ENCODE results near the gene SGF29.
A peak's percentile ranks its signal among the peaks of the same experiment; 100 is the strongest.
"Not testable (repeated sequence)": the region's sequence is repeated elsewhere in the genome, so short reads cannot be mapped to it uniquely, and the experiment has no call there.

Gene SGF29

GRCh38 chr16:28613912-28614311, 60.2 kb downstream of the SGF29 start:
- DNase-seq = not testable (repeated sequence)

GRCh38 chr16:28614561-28614960, 60.8 kb downstream of the SGF29 start:
- DNase-seq = not testable (repeated sequence)

DNA sequence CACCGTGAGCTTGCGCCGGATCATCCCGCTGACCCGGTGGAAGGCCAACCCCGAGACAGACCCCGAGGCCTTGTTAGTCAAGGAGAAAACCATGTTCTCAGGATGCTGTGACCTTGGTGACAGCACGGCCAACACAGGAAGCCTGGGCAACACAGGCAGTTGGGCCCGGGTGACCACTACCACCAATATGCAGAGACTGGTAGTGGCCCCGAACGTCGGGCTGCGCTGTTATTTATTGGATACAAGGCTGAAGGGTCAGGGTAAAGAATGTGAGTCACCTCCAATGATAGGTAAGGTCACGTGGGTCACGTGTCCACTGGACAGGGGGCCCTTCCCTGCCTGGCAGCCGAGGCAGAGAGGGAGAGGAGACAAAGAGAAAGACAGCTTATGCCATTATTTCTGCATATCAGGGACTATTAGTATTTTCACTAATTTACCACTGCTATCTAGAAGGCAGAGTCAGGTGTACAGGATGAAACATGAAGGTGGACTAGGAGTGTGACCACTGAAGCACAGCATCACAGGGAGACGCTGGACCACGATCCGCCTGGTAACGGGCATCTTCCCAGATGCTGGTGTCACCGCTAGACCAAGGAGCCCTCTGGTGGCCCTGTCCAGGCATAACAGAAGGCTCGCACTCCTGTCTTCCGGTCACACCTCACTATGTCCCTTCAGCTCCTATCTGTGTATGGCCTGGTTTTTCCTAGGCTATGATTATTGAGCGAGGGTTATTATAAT, 61.9 kb downstream of the SGF29 start:
- DNase-seq = not testable (repeated sequence)

DNA sequence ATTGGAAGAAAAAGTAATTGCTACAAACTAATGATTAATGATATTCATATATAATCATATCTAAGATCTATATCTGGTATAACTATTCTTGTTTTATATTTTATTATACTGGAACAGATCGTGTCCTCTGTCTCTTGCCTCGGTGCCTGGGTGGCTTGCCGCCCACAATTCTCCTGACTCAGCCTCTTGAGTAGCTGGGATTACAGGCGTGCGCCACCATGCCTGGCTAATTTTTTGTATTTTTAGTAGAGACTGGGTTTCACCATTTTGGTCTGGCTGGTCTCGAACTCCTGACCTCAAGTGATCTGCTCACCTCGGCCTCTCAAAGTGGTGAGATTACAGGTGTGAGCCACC, 62.5 kb downstream of the SGF29 start:
- DNase-seq = not testable (repeated sequence)

DNA sequence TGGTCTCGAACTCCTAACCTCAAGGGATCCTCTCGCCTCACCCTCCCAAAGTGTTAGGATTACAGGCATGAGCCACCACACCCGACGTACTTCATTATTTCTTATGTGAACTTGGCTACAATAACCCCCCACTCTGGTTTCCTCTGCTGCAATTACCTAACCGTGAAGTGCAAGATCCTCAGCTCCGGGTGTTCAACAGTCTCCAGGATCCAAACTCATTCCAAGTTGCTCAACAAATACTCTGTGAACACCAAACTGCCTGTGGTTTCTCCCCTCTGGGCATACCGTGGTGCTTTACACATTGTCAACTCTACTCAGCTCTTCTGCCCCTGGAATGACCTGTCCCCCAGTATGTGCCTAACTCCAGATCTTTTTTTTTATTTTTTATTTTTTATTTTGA, 62.9 kb downstream of the SGF29 start:
- no peak for DNase-seq

DNA sequence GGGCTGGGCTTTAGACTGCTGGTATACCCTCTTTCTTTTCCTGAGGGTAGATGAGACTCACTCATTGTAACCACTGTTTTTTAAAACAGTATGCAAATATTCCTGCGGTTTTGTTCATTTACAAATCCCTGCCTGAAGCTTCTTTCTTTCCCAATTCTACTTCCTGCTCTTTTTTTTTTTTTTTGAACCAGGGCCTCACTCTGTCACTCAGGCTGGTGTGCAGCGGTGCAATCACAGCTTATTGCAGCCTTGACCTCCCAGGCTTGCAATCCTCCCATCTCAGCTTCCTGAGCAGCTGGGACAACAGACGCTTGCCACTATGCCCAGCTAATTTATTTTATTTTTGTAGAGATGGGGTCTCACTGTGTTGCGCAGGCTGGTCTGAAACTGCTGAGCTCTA, 64.2 kb downstream of the SGF29 start:
- no peak for DNase-seq

- not testable (repeated sequence) for DNase-seq
These were observed 66.6 kb downstream of the SGF29 start for GRCh38 chr16:28620316-28620715.

DNA sequence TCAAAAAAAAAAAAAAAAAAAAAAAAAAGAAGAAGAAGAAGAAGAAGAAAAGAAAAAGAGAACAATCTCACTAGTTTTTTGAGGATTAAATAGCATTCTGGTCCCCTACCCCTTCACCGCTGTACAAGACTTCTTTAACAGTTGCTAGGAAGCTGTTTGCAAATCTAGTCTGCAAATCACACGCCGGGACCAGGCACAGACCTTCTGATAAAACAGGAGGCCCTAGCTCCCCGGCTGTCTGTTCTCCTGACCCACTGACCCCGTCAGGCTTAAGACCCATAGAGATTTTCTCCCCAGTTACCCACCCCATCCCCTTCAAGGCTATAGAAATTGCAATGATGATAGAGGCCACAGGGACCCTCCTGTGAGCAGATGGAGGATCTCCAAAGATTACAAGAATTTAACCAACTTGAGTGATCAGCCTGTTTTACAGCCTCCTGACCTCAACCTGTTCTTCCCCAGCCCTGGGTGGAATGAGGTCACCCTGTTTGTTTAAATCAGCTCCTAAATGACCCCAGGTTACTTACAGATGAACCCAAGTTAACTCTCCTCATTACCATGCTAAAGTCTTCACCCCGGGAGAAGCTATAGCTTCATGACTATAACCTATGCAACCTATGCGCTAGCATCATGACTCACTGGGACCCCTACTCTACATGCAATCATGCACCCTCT, 67.9 kb downstream of the SGF29 start:
- no peak for DNase-seq

- DNase-seq = not testable (repeated sequence)
These were observed 68.9 kb downstream of the SGF29 start for GRCh38 chr16:28622532-28623171.

DNA sequence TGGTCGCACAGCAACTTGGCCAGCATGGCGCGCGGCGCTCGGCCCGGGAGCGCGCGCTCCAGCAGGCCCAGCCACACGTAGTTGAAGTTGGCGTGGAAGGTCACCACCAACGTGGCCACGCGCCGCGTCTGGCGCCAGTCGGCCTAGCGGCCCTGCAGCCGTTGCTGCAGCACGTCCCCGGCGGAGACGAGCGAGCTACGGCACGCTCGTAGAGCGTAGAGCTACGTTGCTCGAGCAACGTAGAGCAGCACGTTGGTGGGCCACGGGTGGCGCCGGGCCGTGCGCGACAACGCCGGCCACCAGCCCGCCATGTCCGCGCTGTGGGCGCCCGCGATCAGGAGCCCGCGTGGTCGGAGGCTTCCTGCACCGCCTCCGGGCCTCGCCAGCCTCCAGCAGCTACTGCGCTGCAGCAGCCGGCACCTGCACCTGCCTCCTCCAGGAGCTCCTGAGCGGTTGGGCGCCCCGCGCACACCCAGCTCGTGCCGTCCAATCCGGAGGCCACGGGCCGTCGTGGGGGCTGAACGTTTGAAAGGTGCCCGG, 69.5 kb downstream of the SGF29 start:
- DNase-seq = peak; percentile 85

- DNase-seq = not testable (repeated sequence)
These were observed 77.2 kb downstream of the SGF29 start for GRCh38 chr16:28630905-28631304.

DNA sequence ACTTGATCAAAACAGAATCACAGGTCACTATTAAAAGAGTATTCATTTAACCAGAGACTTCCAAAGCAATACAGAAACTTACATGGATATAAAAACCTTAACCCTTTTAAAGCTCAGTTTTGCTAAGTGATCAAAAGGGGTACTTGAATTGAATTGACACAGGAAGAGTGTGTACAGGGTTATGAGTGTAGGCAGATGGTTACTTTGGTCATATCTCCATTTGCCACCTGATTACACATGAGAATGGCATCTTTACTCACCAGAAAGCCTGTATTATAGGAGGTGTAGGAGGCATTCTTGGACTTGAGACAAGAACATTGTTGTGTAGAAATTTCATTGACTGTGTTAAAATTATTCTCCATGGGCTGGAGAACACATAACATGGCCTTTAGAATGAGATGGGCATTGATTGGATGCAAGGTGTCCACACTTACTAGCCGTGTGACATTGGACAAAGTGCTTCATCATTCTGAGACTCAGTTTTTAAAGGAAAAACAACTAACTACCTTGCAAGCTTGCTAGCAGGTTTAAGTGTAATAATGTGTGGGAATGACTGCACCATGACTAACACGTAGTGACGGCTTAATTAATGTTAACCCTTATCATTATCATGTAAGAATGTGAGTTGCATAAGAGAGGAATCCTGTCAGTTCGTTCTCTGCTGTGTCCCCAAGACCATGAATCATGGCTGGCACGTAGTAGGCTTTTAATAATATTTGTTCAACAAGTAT, 82.5 kb downstream of the SGF29 start:
- not testable (repeated sequence) for DNase-seq

DNA sequence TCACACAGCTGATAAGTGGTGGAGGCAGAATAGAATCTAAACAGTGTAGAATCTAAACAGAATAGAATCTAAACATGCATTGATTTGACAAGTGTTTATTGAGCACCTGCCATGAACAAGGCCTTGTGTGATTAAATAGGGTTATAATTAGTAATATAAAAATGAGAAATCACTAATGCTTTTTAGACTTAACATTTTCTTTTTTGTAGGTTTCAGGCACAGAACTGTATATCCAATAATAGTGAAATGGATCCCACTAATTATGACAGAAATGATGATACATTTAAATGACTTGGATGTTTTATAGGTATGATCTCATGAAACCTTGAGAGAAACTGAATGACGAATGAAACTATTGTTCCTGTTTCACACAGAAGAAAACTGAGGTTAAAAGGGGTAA, 84.0 kb downstream of the SGF29 start, which contains the start of gene NPIPB8:
Gene NPIPB8 (plus strand): TSS at position 301 of the 400 bp plus-strand sequence. CDS start 296 bp downstream, outside the sequence.
- DNase-seq = not testable (repeated sequence)

- DNase-seq = not testable (repeated sequence)
These were observed 84.6 kb downstream of the SGF29 start for GRCh38 chr16:28638359-28638758.

- DNase-seq = not testable (repeated sequence)
These were observed 86.2 kb downstream of the SGF29 start for GRCh38 chr16:28639959-28640358.
